ENCODE measurements around the gene NUSAP1.
A peak's percentile ranks its signal among the peaks of the same experiment; 100 is the strongest.
"Not testable (repeated sequence)": the region's sequence is repeated elsewhere in the genome, so short reads cannot be mapped to it uniquely, and the experiment has no call there.

The NUSAP1 gene

GRCh38 chr15:41416128-41416741, 83.6 kb downstream of the NUSAP1 start:
- DNase-seq, result no peak

GRCh38 chr15:41416742-41417417, 84.2 kb downstream of the NUSAP1 start, which contains the start of gene RTF1:
Gene RTF1 (plus strand): TSS chr15:41417095. CDS start chr15:41417116, 21 bp downstream.
- peak; percentile 97 for DNase-seq

- peak in 1 of 2 experiments; percentile 42 for DNase-seq
These were observed 84.9 kb downstream of the NUSAP1 start for GRCh38 chr15:41417418-41418195.

GRCh38 chr15:41423979-41424659, 91.4 kb downstream of the NUSAP1 start:
- DNase-seq, result no peak

GRCh38 chr15:41424809-41425208, 92.1 kb downstream of the NUSAP1 start:
- no peak for DNase-seq

GRCh38 chr15:41425907-41426306, 93.2 kb downstream of the NUSAP1 start:
- DNase-seq, result not testable (repeated sequence)

- DNase-seq, result peak in 1 of 2 experiments; percentile 20
These were observed 96.6 kb downstream of the NUSAP1 start for GRCh38 chr15:41429003-41429890.
